HFF-Myc (cell line): Measurements from ENCODE around the gene PDLIM5.

Experiments used
- DNase-seq: peaks from one replicate; pipeline ENCODE4 v3.0.0-alpha.2; 2011; ENCODE audit warnings: low read depth; ENCODE audit errors: extremely low read depth
- H3K4me3 ChIP-seq: replicated peaks from 2 replicates; pipeline ENCODE4 v1.5.1; 2011; ENCODE audit warnings: low read depth, mild to moderate bottlenecking, control low read depth, low read length
- CTCF ChIP-seq: IDR thresholded peaks from 2 replicates; pipeline ENCODE4 v1.5.1; 2012; ENCODE audit warnings: mild to moderate bottlenecking, low read depth, low read length, control low read depth; ENCODE audit errors: missing control alignments

The PDLIM5 gene

GRCh38 chr4:94413085-94413840 lies 38.5 kb upstream of the PDLIM5 start:
- H3K4me3 ChIP-seq, result no peak overlapping the region
- no peak for TF ChIP-seq CTCF
- no peak for DNase-seq

- TF ChIP-seq CTCF, result no peak
- DNase-seq, result no peak
Measured at GRCh38 chr4:94414907-94415306, 36.8 kb upstream of the PDLIM5 start.

DNA sequence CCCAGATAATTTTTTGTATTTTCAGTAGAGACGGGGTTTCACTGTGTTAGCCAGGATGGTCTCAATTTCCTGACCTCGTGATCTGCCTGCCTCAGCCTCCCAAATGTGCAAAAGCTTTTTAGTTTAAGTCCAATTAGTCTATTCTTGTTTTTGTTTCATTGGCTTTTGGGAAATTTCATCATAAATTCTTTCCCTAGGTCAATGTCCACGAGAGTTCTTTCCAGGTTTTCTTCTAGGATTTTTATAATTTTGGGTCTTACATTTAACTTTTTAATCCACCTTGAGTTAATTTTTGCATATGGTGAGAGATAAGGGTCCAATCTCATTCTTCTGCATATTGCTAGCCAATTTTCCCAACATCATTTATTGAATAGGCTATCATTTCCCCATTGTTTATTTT lies 36.3 kb upstream of the PDLIM5 start:
- H3K4me3 ChIP-seq, result no peak overlapping the region
- DNase-seq, result no peak
- TF ChIP-seq CTCF, result no peak

More at GRCh38 chr4:94414907-94415306, 36.8 kb upstream of the PDLIM5 start:
- no peak overlapping the region for H3K4me3 ChIP-seq

GRCh38 chr4:94416335-94416734 lies 35.4 kb upstream of the PDLIM5 start:
- no peak for TF ChIP-seq CTCF

DNA sequence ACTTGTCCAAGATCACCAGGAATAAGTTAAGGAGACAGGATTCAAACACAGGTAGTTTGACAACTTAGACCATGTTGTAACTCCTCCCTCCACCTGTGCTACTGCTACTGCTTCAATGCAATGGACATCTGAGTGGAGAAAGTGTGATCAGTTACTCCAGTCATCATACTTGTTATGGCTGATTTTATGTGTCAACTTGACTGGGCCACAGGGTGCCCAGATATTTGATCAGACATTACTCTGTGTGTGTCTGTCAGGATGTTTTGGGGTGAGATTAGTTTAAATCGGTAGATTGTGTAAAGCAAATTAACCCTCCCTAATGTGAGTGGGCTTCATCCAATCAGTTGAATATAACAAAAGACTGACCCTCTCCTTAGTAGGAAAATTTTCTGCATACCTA lies 34.8 kb upstream of the PDLIM5 start:
- no peak for TF ChIP-seq CTCF
- H3K4me3 ChIP-seq, result no peak overlapping the region
- no peak for DNase-seq

More at GRCh38 chr4:94416335-94416734, 35.4 kb upstream of the PDLIM5 start:
- H3K4me3 ChIP-seq, result no peak overlapping the region
- DNase-seq, result no peak

DNA sequence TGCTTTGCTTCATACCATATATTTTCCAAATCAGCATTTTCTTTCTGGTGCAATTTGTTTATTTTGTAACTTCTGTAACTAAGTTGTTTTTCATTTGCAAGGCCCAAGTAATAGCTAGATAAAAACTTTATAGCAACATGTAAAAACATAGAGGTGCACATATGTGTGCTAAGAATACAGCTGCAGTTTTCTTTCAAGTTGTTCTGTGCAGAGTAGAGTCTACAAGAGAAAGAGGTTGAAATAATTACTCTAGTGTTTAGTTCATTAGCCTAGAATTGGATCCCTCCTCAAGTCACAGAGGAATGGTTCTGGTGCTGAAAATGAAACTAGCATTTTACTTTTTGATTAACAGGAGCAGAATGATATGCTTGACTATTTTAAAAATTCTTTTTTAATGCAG lies 32.2 kb upstream of the PDLIM5 start:
- TF ChIP-seq CTCF, result no peak
- DNase-seq, result no peak
- no peak overlapping the region for H3K4me3 ChIP-seq

DNA sequence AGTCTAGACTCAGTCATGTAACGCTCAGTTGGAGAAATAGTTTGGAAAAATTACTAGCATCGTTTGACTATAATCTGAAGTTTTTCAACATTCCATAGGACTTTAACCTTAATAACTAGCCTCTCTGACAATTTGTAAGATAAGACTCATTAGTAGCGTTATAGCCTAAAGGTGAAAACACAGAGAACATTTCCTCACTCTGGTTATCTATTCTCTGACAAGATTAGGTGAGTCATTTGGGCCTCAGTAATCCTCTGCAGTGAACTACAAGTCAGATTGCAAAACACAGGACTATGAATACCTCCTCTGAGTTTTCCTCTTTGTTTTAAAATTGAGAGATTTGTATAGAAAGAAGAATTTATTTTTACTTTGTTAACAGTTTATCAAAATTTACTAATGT lies 31.8 kb upstream of the PDLIM5 start:
- H3K4me3 ChIP-seq, result no peak overlapping the region
- no peak for DNase-seq
- TF ChIP-seq CTCF, result no peak
